Fibroblast of skin of right biceps (primary cell): Measurements from ENCODE around the gene ZNF322.

ENCODE experiments used
- DNase-seq: peaks from one replicate; pipeline ENCODE4 v3.0.0-alpha.2; 2013

Gene ZNF322

GRCh38 chr6:26613689-26614683 lies 45.6 kb downstream of the ZNF322 start:
- no peak for DNase-seq

DNA sequence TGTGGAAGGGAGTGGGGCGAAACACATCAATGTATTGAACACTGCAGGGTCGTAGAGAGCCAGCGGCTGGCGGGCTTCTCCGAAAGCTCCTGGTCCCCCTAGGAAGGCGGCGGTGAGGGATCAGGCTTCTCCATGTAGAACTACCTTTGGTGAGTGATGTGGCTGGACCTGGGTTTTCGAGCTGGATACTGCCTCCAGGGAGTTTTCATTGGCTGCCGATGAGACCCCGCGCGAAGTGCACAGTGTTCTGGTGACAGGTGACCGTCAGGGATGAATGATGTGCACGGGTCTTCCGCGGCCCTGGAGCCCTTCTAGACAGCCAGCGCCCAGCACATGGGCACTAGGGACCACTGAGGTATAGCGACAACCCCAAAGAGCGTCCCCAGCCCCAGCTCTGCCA lies 46.3 kb downstream of the ZNF322 start:
- DNase-seq, result no peak

DNA sequence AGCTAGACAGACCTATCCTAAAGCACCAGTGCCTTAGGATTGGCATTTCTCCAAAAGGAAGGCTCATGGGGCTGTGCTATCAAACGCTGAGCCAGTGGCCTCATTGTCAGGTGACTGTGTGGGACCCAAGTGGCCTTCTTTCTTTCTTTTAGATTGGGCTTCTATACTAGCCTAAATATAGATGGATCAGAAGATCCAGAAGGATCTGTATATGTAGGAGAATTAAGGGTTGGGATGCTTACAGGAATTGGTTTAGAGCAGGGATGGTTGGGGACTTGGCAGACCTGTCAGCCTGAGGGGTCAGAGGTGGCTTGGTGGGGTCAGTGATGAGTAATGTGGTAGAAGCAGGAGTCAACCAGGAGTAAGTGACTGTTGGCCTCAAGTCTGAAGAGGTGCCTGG lies 47.9 kb downstream of the ZNF322 start:
- DNase-seq, result no peak

DNA sequence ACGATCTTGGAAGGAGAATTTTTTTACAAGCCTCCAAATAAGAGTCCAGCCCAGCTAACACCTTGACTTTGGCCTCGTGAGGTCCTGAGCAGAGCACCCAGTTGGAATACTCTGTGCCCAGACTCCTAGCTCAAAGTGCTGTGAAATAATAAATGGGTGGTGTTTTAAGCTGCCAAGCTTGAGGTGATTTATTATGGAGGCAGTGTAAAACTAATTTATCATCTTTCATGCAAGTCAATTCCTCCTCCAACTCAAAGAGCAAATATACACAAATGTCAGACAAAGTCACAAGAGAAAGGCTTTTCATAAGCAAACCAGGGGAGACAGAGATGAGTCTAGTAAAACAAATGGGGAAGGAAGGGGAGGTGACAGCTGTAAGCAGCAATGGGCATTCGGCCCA lies 50.1 kb downstream of the ZNF322 start:
- DNase-seq, result no peak

DNA sequence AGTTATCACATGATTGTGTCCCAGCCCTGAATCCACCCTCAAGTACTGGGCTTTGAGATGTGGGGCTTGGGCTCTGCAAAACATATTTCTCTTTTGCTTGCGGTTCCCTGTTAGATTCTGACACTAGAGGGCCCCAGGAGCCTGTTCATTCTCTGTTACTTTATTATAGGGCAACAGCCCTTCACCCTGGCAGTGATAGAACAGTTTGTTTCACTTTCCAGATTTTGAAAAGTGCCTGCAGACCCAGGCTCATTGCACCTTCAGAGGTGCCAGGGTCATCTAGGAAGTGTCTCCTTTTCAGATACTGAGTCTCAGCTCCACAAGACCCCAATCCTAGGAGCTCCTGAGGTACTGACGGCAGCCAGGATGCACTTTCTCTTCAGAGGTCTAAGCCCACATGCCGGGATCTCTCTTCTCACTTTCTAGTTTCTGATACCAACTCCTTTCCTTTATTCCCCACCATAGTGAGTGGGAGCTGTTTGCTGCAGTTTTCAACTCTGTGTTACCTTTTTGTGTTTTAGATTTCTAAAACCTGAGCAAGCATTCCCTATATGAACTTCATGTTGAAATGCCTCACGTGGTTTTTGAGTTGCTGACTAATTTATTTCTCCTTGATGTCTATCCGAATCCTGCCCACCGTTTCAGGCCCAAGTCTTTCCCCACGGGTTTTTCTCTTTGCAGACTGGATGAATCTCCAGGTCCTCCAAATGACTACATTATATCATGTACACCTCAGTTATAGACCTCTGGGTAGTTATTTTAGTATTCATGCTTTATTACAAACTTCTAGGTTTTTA lies 51.9 kb downstream of the ZNF322 start:
- peak; percentile 55 for DNase-seq

DNA sequence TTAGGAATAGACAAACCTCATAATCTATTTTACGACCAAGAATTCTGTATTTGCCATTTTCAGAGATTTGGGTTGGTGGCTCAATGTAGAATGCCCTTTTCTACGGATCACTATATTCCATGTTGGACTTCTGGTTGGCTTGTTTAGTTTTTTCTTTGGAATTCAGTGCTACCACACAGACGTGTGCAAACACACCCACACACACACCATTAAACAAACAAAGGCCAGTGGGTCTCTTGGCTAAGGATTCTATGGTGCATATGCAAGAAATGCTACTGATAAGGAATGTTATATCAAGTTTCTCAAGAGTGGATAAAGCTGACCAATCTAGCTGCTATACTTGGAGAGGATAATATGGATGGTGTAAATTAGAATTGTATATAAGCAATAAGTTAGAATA lies 54.7 kb downstream of the ZNF322 start:
- DNase-seq, result no peak

GRCh38 chr6:26604026-26604425 lies 55.5 kb downstream of the ZNF322 start:
- no peak for DNase-seq

DNA sequence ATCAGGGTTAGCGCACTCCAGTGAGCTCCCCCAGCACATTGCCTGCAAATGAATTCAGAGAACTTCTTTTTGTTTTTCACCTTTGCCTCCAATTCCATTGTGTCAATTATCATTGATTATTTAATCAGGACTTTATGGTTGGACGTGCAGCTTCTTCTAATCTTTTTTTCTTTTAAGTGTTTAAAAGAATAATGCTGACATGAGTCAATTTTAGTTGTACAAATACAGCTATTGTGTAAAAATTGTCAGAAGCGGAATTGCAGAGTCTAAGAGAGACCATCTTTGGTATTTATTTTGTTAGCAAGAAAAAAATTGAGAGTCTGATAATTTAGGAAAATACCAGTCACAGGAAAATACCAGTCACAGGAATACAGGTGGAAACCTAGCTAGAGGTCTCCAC lies 57.3 kb downstream of the ZNF322 start:
- DNase-seq, result no peak

DNA sequence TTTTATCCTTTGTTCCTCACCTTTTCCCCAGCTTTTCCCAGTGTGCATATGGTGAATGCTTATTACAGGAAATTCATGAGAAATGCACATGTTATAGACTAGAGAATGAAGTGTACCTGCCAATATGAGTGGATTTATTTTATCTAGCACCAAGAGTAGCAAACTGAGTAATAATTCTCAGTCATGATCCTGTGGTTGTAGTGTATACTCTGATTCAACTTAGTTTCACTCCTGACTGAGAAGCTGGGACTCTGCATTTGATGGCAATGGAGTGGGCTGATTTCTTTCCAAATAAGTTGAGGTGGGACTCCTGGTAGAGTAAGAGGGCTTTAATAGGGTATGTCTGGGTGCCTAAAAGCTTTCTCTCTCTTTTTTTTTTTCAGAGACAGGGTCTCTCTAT lies 58.8 kb downstream of the ZNF322 start:
- no peak for DNase-seq

- no peak for DNase-seq
Measured at GRCh38 chr6:26599591-26599990, 60.0 kb downstream of the ZNF322 start.

DNA sequence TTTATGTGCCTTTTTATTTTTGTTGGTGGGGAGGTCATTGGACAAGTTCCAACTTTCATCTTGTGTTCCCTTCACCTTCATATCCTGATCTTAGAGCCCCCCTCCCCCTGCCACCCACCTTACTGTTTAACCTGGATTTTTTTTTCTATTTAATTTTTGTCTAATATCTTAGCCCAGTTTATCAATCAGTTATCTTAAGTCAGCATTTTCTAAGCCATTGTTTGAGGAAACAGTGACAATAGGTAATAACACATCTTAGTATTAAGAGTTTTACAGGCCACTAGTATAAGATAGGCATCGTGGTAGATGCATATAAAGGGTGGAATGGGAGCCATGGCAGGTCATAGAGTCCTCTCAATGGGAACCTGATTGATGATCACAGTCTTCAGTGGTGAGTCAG lies 60.4 kb downstream of the ZNF322 start:
- no peak for DNase-seq

- no peak for DNase-seq
Measured at GRCh38 chr6:26598267-26598666, 61.3 kb downstream of the ZNF322 start.

DNA sequence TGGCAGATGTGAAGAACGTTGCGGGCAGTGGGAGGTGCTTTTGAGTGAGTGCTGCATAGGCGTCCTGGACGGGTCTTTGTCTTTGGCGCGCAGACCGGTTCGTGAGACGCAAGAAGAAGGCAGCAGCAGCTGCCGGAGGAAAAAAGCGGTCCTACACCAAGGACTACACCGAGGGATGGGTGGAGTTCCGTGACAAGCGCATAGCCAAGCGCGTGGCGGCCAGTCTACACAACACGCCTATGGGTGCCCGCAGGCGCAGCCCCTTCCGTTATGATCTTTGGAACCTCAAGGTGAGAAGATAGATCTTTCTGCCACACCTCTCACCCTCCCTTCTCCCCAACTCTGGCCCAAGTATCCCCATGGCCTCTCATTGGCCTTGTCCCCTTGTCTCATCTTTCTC lies 61.7 kb downstream of the ZNF322 start:
- DNase-seq, result no peak

- no peak for DNase-seq
Measured at GRCh38 chr6:26597389-26597766, 62.2 kb downstream of the ZNF322 start.

- peak; percentile 99 for DNase-seq
Measured at GRCh38 chr6:26596579-26597388, 62.8 kb downstream of the ZNF322 start, which contains the start of gene ABT1. TSS of gene ABT1 (plus strand) at chr6:26596953. CDS start at chr6:26596983, 30 bp downstream.

DNA sequence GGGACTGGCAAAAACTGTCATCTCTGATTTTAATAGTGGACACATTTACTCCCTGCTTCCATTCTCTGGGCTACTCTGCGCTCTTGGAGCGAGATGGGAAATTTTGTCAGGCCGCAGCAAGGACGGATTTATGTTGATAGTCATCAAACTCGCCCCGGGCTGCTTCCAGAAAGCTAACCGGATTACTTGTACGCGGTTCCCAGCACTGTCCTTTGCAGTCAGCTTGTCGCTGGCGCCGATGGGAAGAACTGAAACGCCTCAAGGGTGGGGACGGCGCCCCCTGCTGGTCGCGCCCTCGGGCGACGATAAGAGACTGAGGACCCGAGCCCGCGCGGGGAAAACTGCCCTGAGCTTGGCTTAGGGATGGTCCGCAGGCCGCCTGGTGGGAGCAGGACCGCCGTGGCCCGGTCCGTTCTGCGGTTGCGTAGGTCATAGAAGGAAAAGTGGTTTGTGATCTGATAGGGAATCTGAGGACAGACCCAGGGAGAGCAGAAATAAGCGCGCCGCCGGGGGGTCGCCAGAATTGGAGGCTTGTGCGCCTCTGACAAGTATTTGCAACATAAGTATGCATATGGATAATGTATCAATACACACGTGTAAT lies 63.8 kb downstream of the ZNF322 start:
- peak; percentile 87 for DNase-seq

DNA sequence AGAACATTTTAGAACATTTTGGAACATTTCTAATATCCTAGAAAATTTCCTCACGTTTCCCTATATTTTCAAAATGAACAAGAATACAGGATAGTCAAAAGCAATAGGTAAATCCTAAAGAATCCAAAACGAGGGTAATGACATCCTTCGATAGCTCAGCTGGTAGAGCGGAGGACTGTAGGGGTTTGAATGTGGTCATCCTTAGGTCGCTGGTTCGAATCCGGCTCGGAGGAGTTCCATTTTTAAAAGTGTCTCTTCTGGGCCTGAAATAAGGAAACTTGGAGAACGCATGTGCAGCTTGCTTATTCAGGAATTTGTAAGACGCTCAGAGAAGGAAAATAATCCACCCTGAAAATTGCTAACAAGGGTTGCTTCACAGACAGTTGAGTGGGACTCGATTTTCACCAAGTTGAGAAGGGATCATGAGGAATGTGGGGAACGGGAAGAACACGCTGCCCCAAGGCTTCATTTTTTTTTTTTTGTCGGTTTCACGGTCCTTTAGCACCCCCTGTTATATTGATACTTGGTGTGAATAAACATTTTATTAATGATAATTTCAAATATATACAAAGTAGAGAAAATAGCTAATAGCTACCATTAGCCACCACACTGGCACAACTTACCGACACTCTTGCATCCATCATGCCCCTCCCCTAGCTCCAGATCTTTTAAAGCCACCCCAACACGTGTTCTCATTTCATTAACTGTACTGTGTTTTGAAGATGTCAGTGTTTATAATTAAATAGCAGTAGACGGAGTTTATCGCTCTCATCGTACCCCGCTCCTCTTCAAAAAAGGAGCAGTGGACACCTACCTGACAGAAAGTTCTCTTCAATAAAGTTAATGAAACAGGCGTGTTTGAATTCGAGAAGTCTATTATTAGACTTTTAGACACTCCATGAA lies 64.6 kb downstream of the ZNF322 start:
- DNase-seq, result peak; percentile 82

- no peak for DNase-seq
Measured at GRCh38 chr6:26594131-26594498, 65.4 kb downstream of the ZNF322 start.

DNA sequence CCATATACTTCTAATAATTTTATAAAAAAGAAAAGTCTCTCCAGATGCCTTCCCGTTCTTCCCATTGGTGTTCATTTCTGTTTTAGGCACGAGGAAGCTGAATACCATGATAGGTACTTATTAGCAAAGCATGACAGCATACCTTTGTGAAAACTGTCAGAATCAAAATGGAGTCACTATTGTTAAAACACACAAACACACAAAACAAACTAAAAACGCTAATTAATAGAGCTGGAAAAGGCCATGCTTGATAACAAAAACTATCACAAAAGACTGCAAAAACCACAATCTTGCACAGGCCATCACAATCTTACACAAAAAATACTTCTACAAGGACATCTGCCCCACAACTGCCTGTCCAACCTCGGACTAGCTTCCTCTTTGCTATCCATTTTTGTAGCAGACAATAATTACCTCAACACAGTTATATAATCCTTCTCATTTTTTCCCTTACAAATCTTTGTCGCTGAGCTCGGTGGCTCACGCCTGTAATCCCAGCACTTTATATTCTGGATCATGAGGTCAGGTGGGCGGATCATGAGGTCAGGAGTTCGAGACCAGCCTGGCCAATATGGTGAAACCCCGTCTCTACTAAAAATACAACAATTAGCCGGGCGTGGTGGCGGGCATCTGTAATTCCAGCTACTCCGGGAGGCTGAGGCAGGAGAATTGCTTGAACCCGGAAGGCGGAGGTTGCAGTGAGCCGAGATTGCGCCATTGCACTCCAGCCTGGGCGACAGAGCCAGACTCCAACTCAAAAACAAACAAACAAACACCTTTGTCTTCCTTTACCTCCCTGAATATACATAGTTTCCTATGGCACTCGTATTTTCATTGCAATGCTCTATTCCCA lies 66.0 kb downstream of the ZNF322 start:
- DNase-seq, result no peak

- no peak for DNase-seq
Measured at GRCh38 chr6:26592649-26593048, 66.9 kb downstream of the ZNF322 start.

DNA sequence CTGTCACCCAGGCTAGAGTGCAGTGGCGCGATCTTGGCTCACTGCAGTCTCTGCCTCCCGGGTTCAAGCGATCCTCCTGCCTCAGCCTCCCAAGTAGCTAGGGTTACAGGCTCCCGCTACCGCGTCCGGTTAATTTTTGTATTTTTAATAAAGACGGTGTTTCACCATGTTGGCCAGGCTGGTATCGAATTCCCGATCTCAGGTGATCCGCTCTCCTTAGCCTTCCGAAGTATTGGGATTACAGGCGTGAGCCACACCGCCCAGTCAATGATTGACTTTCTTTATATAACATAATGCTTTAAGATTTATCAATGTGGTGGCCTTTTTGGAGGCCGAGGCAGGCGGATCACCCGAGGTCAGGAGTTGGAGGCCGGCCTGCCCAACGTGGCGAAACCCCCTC lies 70.6 kb downstream of the ZNF322 start:
- DNase-seq, result no peak
